ENCODE measurements around the gene ARHGEF28. TPM values are rescaled to one million over a fixed set of nuclear protein-coding genes. Genes with fewer than 3 reads are reported as not detected.

The ARHGEF28 gene
- total RNA-seq, 1 donor from 2014 or later: 3.5 TPM

DNA sequence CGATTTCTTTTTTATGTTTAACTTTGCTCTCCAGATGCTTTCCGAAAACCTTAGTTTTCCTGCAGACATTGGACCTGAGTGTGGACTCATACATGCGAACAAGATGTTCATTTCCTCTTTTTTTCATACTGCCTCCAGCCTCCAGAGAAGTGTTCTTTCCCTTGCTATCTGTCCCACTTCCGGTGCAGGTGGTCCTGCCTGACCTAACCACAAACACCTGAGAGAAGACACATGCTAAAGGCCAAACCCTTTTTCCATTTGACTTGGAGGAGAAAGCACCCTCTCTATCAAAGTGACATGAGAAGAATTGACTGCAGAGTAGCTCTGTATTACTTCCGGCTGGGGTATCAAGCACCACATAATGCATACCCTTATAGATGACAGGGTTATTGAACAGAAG, 334.0 kb downstream of the ARHGEF28 start:
- DNase-seq (no peak), ATAC-seq (no peak)
- intact Hi-C loops (cut with micrococcal nuclease): no loop called here

GRCh38 chr5:73960426-73960825, 334.4 kb downstream of the ARHGEF28 start:
- no peak for DNase-seq

GRCh38 chr5:73962801-73963425, 336.9 kb downstream of the ARHGEF28 start:
- ATAC-seq (no peak), DNase-seq (no peak)
- intact Hi-C loops (cut with micrococcal nuclease): no loop called here

More at GRCh38 chr5:73960426-73960825, 334.4 kb downstream of the ARHGEF28 start:
- ATAC-seq: no peak
- intact Hi-C loops (cut with micrococcal nuclease): no loop called here

GRCh38 chr5:73964352-73964865, 338.4 kb downstream of the ARHGEF28 start:
- DNase-seq (no peak), ATAC-seq (no peak)
- intact Hi-C loops (cut with micrococcal nuclease): no loop called here

- intact Hi-C loops (cut with micrococcal nuclease): no loop called here
- DNase-seq: no peak
- no peak for ATAC-seq
Observed at GRCh38 chr5:73966451-73966850, 340.5 kb downstream of the ARHGEF28 start.

- intact Hi-C loops (cut with micrococcal nuclease): no loop called here
- ATAC-seq (no peak), DNase-seq (no peak)
Observed at GRCh38 chr5:73967347-73967746, 341.4 kb downstream of the ARHGEF28 start.

DNA sequence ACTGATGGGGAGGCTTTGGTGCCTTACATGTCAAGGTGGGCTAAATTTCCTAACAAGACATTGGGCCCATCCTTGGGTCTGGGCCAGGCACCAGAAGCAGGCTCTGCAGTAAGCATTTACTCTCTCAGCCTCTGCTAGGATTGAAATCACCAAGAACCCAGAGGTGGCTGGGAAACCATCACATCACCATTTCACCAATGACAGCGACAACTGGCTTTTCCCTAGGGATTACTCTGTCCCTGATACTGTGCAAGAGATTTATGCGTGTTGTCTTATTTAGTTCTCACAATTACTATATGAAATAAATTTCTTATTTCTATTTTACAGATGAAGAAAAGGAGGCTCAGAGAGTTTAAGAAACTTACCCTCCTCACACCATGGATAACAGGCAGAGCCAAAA, 342.2 kb downstream of the ARHGEF28 start:
- ATAC-seq (no peak), DNase-seq (no peak)
- intact Hi-C loops (cut with micrococcal nuclease): no loop called here

GRCh38 chr5:73968729-73969128, 342.7 kb downstream of the ARHGEF28 start:
- DNase-seq: no peak
- intact Hi-C loops (cut with micrococcal nuclease): no loop called here
- no peak for ATAC-seq

- ATAC-seq (no peak), DNase-seq (no peak)
- intact Hi-C loops (cut with micrococcal nuclease): no loop called here
Observed at GRCh38 chr5:73969195-73970036, 343.4 kb downstream of the ARHGEF28 start.

DNA sequence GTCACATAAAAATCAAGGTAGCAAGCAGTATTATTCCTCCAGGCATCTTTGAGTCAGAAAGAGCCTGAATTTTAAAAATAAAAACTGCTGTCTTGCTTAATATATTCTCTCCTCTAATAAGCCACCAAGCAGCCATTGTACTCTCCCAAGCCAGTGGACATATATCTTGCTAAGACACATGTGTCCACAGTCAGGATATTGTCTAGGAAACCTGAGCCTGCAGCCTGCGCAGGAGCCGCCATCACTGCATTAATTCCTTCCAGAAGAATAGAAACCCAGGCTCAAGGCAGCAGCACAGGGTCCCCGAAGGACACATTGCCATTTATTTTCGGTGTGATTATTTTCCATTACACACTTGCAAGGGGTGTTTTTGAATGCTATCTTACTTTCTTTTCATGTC, 345.3 kb downstream of the ARHGEF28 start:
- intact Hi-C loops (cut with micrococcal nuclease): no loop called here
- DNase-seq (no peak), ATAC-seq (no peak)

DNA sequence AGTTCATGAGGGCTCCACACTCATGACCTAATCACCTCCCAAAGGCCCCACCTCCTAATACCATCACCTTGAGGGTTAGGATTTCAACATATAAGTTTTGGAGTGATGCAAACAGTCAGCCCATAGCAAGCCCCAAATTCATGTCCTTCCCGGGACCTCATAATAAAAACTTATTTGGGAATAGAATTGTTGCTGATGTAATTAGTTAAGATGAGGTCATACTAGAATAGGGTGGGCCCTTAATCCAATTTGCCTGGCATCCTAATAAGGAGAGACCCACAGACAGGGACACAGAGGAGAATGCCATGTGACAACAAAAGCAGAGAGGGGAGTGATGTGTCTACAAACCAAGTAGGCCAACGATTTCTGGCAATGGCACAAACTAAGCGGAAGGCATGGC, 347.1 kb downstream of the ARHGEF28 start:
- intact Hi-C loops (cut with micrococcal nuclease): no loop called here
- DNase-seq (no peak), ATAC-seq (no peak)

DNA sequence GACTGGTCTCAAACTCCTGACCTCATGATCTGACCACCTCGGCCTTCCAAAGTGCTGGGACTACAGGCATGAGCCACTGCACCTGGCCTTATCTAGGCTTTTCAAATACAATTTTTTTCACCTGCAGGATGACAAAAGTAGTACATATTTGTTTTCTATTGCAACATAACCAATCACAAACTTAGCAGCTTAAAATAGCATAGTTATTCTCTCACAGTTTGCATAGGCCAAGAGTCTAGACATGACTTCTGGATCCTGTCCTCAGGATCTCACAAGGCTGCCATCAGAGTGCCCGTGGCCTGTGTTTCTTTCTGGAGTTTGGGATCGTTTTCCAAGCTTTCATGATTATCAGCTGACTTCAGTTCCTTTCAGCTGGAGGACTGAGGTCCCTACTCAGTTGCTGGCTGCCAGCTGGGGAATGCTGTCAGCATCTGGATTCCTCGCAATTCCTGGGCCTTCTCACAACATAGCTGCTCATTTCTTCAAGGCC, 348.9 kb downstream of the ARHGEF28 start:
- intact Hi-C loops (cut with micrococcal nuclease): no loop called here
- ATAC-seq (peak; percentile 54), DNase-seq (peak; percentile 34)

DNA sequence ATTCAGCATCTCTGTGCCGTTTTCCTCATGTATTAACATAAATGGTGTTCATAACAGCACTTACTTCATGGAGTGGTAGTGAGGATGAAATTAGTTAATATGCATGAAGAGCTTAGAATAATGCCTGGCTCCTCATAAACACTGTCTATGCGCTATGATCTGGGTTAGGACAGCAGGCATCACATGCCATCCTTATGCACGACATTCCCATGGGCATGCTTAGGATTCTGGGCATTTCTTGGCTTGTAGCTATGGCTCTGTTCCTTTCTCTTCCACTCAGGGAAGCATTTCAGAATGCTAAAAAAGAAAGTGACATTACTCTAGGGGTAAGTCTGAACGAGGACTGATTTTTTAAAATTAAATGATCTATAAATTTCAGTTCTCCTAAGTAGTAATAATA, 349.8 kb downstream of the ARHGEF28 start:
- DNase-seq (no peak), ATAC-seq (peak; percentile 47)
- intact Hi-C loops (cut with micrococcal nuclease): no loop called here

GRCh38 chr5:73977146-73977545, 351.1 kb downstream of the ARHGEF28 start:
- intact Hi-C loops (cut with micrococcal nuclease): no loop called here
- DNase-seq: no peak
- ATAC-seq: no peak

DNA sequence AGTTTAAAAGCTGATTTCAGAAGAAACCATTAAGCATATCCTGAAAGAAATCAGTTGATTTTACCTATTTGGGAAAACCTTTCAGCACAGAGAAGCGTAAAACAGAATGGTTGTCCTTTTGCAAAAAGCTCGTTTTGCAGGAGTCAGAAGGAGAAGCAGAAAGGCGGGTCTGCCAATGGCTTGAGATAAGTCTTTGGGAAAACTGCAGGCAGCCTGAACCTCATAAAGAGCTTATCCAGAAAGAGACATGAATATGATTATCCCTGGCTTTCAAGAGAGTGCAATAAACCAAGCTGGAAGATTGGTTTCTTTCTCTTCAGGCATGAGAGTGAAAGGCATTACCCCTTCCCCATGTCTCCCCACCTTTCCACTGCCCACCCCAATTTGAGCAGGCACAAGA, 353.3 kb downstream of the ARHGEF28 start:
- ATAC-seq: no peak
- intact Hi-C loops (cut with micrococcal nuclease): no loop called here
- no peak for DNase-seq

DNA sequence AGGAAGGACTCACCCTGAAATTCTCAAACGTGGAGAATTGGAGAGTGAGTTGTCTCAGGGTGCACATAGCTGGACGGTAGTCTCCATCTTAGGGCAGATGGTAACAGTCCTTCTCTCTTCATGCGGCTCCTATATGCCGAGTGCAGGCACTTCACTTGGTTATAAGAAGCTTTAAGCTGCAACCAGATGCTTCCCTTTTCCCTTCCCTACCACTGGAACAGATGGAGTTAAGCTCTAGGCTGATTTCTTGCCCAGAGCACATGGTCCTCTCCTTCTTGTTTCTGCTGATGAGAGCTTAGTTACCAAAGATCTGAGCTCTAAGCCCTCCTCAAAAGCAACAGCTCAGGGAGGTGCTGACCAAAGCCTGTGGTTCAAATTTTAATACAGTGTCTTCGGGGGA, 355.7 kb downstream of the ARHGEF28 start:
- no peak for ATAC-seq
- intact Hi-C loops (cut with micrococcal nuclease): no loop called here
- no peak for DNase-seq

- DNase-seq (no peak), ATAC-seq (no peak)
- intact Hi-C loops (cut with micrococcal nuclease): no loop called here
Observed at GRCh38 chr5:73983644-73984043, 357.6 kb downstream of the ARHGEF28 start.

GRCh38 chr5:73985145-73985544, 359.1 kb downstream of the ARHGEF28 start:
- intact Hi-C loops (cut with micrococcal nuclease): no loop called here
- ATAC-seq (peak; percentile 59), DNase-seq (no peak)

DNA sequence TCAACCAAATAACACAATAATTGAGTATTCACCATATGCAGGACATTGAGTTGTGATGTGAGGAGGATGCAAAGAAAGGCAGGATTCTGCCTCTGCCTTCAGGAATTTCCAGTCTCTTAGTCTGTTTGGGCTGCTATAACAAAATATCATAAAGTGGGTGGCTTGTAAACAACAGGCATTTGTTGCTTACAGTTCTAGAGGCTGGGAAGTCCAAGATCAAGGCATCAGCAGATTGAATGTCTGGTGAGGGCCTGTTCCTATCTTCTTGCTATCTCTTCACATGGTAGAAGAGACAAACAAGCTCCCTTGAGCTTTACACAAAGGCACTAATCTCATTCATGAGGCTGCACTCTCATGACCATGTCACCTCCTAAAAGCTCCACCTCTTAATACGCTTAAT, 360.7 kb downstream of the ARHGEF28 start:
- intact Hi-C loops (cut with micrococcal nuclease): no loop called here
- DNase-seq (no peak), ATAC-seq (no peak)

DNA sequence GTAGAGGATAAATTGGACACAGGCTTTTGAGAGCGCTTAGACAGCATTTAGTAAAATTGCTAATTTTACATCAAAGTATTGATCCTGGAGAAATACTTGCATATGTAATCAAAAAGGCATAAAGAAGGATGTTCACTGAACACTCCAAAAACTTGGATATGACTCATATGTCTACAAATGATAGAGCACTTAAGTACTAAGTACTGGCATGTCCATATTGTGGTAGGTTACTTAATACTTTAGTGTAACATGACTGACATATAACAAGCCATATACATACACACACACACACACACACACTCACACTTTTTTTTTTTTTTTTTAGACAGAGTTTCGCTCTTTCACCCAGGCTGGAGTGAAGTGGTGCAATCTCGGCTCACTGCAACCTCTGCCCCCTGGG, 361.9 kb downstream of the ARHGEF28 start:
- DNase-seq (no peak), ATAC-seq (no peak)
- intact Hi-C loops (cut with micrococcal nuclease): no loop called here

GRCh38 chr5:73989956-73990355, 364.0 kb downstream of the ARHGEF28 start:
- DNase-seq (no peak), ATAC-seq (no peak)
- intact Hi-C loops (cut with micrococcal nuclease): no loop called here
